Hepatocyte (in vitro differentiated cells): ENCODE measurements around the gene KCNJ12.
"Not testable (repeated sequence)": the region's sequence is repeated elsewhere in the genome, so short reads cannot be mapped to it uniquely, and the experiment has no call there.

Experiments used
- EZH2 ChIP-seq: fragments of 200-600 bp; sonication (generic); IDR thresholded peaks from 2 replicates; pipeline ENCODE4 v1.6.1; 2016; ENCODE audit warnings: antibody characterized with exemption, mild to moderate bottlenecking, borderline replicate concordance
- EZH2phosphoT487 ChIP-seq: fragments of 200-600 bp; sonication (generic); IDR thresholded peaks from one replicate; pipeline ENCODE4 v1.6.1; 2018; ENCODE audit warnings: antibody characterized with exemption, mild to moderate bottlenecking, low read depth, moderate library complexity; ENCODE audit not compliant: unreplicated experiment, severe bottlenecking
- TF ChIP-seq, protein P1 (sequence below): fragments of 200-600 bp; sonication (generic); IDR thresholded peaks from 2 replicates; pipeline ENCODE4 v1.5.1; 2016; ENCODE audit warnings: antibody characterized with exemption, mild to moderate bottlenecking; ENCODE audit not compliant: poor library complexity

DNA sequence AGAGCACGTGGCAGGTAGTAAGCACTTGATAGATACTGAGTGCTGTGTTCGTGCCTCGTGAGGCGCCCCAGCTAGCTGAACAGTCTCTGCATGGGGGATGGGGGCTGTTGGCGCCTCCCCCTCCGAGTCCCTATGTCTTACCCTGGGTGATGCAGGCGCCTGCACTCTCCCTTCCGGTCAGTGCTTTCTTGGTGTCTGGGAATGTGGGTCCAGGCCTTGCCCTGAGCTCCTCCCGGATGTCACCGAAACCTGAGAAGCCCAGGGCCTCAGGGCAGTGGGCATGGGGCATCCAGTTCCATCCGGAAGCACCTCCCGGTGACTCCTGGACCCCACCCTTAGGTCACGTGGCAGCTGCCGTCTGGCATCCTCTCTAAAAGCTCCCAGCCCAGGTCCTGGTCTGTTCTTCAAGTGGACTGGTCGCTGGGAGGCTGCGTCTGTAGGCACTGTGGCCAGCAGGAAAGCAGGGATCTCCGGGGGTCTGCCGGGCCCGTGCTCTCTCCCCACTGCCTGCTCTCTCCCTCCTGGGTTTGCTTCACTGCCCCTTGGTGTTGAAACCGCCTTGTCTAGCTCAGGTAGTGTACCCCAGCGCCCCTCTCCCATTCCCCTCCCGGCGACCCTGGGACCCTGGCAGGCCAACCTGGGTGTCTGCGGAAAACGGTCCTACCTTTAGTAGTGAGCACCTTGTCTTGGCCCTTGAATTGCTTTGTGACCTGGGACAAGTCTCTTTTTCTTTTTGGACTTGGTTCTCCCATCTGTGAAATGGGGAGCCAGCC, 34.9 kb downstream of the KCNJ12 start:
- TF ChIP-seq, protein P1, sequence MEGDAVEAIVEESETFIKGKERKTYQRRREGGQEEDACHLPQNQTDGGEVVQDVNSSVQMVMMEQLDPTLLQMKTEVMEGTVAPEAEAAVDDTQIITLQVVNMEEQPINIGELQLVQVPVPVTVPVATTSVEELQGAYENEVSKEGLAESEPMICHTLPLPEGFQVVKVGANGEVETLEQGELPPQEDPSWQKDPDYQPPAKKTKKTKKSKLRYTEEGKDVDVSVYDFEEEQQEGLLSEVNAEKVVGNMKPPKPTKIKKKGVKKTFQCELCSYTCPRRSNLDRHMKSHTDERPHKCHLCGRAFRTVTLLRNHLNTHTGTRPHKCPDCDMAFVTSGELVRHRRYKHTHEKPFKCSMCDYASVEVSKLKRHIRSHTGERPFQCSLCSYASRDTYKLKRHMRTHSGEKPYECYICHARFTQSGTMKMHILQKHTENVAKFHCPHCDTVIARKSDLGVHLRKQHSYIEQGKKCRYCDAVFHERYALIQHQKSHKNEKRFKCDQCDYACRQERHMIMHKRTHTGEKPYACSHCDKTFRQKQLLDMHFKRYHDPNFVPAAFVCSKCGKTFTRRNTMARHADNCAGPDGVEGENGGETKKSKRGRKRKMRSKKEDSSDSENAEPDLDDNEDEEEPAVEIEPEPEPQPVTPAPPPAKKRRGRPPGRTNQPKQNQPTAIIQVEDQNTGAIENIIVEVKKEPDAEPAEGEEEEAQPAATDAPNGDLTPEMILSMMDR: not testable (repeated sequence)
- TF ChIP-seq EZH2, EZH2phosphoT487: not testable (repeated sequence)
